Measurements from ENCODE around the gene RFNG. TPM values are rescaled to one million over a fixed set of nuclear protein-coding genes. Genes with fewer than 3 reads are reported as not detected.

Gene RFNG
- total and polyA plus RNA-seq, 5 donors from 2014 or later: 3.2 to 35.1 (median 5.4) TPM

DNA sequence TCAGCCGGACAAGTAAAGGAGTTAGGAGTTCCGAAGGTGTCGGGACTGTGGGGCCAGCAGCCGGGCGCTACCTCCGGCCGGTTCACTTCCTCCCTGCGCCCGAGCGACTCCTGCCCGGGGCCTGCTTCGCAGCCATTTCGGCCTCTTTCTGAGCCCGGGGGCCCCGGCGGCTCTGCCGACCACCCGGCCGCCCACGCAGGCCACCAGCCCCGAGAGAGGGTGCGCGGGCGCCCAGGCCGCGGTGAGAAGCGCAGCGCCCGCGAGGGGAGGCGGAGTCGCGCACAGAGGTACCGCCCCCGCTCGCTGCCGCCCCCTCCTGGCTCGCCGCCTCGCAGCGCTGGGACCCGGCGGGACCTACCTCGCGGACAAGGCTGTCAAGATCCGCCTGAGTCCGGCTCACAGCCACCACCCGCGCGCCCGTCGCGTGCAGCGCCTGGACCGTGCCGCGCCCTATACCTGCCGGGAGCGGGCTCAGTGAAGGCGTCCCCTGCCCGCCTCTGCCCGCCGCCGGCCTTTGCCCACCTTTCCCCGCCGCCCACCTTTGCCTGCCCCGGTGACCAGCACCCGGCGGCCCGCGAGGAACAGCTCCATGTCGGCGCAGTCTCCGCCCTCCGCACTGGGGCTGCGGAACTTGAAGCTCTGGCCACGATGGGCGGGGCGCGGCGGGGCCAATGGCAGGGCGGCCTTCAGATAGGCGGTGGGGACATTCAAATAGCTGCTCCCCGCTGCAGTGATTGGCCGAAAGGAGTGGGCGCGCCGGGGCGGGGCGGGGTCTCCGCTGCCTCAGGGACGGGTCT, 14.3 kb downstream of the RFNG start, which contains the start of gene DCXR:
TSS of gene DCXR (minus strand) at position 606 of the 797 bp plus-strand sequence. CDS start at position 591, 15 bp downstream.
- peak within 1 kb of the TSS; percentile 84 to 95 (median 91) for H3K4me3 Mint-ChIP-seq
- H3K4me1 ChIP-seq (ENCODE audit: control insufficient read depth, insufficient read depth, low read length, poor library complexity, severe bottlenecking): peaks cover 23% of the 10 kb centered on the region
- ATAC-seq (ENCODE audit: low read depth in 2 of 2) (peak; percentile 92 to 94), DNase-seq (peak; percentile 94 to 98 (median 96))
- H3K4me1 Mint-ChIP-seq: peaks cover 5 to 30% (median 13%) of the 10 kb centered on the region in 4 donors
- H3K27me3 ChIP-seq (ENCODE audit: control insufficient read depth, insufficient read depth, low read length): no peaks in the 10 kb centered on the region
- peaks cover 5% of the 10 kb centered on the region for H3K36me3 Mint-ChIP-seq
- no peaks in the 10 kb centered on the region for H3K9me3 Mint-ChIP-seq
- H3K27ac ChIP-seq (ENCODE audit: insufficient read depth, low read length, poor library complexity, severe bottlenecking): peak within 1 kb of the TSS; percentile 86
- no peaks in the 10 kb centered on the region for H3K27me3 Mint-ChIP-seq
- H3K9me3 ChIP-seq (ENCODE audit: control insufficient read depth in 2 of 2, low read length in 2 of 2): no peaks in the 10 kb centered on the region
- H3K36me3 ChIP-seq (ENCODE audit: control insufficient read depth, insufficient read depth, low read length): no peaks in the 10 kb centered on the region
- H3K4me3 ChIP-seq (ENCODE audit: low read depth, low read length): peak within 1 kb of the TSS; percentile 78
- H3K27ac Mint-ChIP-seq: peak within 1 kb of the TSS; percentile 64 to 91 (median 87)

GRCh38 chr17:82036634-82037091, 14.9 kb downstream of the RFNG start:
- no peaks in the 10 kb centered on the region for H3K9me3 Mint-ChIP-seq
- Histone ChIP-seq H3K27me3 (ENCODE audit: control insufficient read depth, insufficient read depth, low read length) (no peaks in the 10 kb centered on the region), H3K27ac (ENCODE audit: insufficient read depth, low read length, poor library complexity, severe bottlenecking) (peak overlapping the region; percentile 86), H3K9me3 (ENCODE audit: control insufficient read depth in 2 of 2, low read length in 2 of 2) (no peaks in the 10 kb centered on the region), H3K4me1 (ENCODE audit: control insufficient read depth, insufficient read depth, low read length, poor library complexity, severe bottlenecking) (peaks cover 27% of the 10 kb centered on the region), H3K4me3 (ENCODE audit: low read depth, low read length) (peak overlapping the region; percentile 44), H3K36me3 (ENCODE audit: control insufficient read depth, insufficient read depth, low read length) (no peaks in the 10 kb centered on the region)
- ATAC-seq (ENCODE audit: low read depth in 2 of 2): no peak
- no peaks in the 10 kb centered on the region for H3K27me3 Mint-ChIP-seq
- H3K4me3 Mint-ChIP-seq: peak overlapping the region in 3 of 4 donors; percentile 75 to 93 (median 77)
- DNase-seq: peak in 1 of 3 donors; percentile 18
- H3K36me3 Mint-ChIP-seq: peaks cover 5% of the 10 kb centered on the region
- no peak overlapping the region for H3K27ac Mint-ChIP-seq
- H3K4me1 Mint-ChIP-seq: peaks cover 5 to 30% (median 13%) of the 10 kb centered on the region in 4 donors

DNA sequence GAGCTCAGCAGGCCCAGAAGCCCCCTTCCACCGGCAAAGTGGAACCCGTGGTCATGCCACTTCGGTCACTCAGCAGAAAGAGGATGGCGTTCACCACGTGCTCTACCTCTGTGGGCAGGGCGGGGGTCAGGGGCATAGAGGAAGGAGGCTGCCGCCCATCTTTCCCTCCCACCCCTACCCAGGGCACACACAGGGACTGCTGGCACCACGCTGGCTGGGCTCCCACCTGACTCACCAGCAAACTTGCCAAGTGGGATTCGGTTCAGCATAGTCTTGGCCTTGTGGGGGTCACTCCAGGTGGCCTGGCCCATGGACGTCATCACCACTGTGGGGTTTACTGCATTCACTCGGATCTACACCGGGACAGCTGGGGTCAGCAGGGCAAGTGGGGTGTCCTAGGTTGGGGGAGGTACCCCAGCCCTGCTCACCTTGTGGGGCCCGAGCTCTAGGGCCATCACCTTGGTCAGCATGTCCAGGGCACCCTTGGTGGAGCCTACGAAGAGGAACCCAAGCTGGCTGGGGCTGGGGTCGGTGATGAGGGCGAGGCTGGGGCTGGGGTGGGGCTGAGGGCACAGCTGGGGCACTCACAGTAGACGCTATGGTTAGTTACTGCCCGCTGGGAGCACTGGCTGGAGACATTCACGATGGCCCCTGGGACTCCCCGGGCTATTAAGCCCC, 15.5 kb downstream of the RFNG start:
- Histone ChIP-seq H3K4me1 (ENCODE audit: control insufficient read depth, insufficient read depth, low read length, poor library complexity, severe bottlenecking) (peaks cover 29% of the 10 kb centered on the region), H3K36me3 (ENCODE audit: control insufficient read depth, insufficient read depth, low read length) (no peaks in the 10 kb centered on the region), H3K4me3 (ENCODE audit: low read depth, low read length) (peak overlapping the region; percentile 44), H3K27ac (ENCODE audit: insufficient read depth, low read length, poor library complexity, severe bottlenecking) (peak overlapping the region; percentile 86), H3K27me3 (ENCODE audit: control insufficient read depth, insufficient read depth, low read length) (no peaks in the 10 kb centered on the region), H3K9me3 (ENCODE audit: control insufficient read depth in 2 of 2, low read length in 2 of 2) (no peaks in the 10 kb centered on the region)
- ATAC-seq (ENCODE audit: low read depth in 2 of 2) (no peak), DNase-seq (no peak)
- H3K4me1 Mint-ChIP-seq: peaks cover 5 to 30% (median 13%) of the 10 kb centered on the region in 4 donors
- H3K27ac Mint-ChIP-seq: peak overlapping the region in 1 of 3 donors; percentile 36
- no peaks in the 10 kb centered on the region for H3K27me3 Mint-ChIP-seq
- H3K4me3 Mint-ChIP-seq: peak overlapping the region; percentile 75 to 93 (median 84)
- peaks cover 5% of the 10 kb centered on the region for H3K36me3 Mint-ChIP-seq
- no peaks in the 10 kb centered on the region for H3K9me3 Mint-ChIP-seq

DNA sequence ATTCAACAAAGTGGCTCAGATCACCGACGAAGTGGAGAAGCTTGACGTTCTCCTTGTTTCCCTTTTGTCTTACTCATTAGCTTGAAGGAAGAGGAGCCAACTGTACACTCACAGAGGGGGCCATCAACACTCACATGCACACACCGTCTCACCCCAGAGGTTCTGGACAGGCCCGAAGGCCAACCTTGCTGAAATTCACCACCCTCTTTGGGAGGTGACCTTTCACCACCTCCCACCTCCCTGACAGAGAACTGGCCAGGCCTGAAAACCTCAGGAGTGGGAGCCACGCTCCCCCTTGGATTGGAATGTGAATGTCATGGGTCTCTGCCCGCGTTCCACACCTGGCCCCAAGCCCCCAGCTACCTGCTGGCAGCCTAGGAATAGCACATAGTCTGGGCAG, 16.1 kb downstream of the RFNG start:
- ATAC-seq (ENCODE audit: low read depth in 2 of 2) (no peak), DNase-seq (no peak)
- H3K4me3 Mint-ChIP-seq: peak overlapping the region; percentile 76 to 93 (median 92)
- peaks cover 5 to 31% (median 13%) of the 10 kb centered on the region in 4 donors for H3K4me1 Mint-ChIP-seq
- Histone ChIP-seq H3K36me3 (ENCODE audit: control insufficient read depth, insufficient read depth, low read length) (no peaks in the 10 kb centered on the region), H3K4me3 (ENCODE audit: low read depth, low read length) (no peak overlapping the region), H3K27ac (ENCODE audit: insufficient read depth, low read length, poor library complexity, severe bottlenecking) (no peak overlapping the region), H3K4me1 (ENCODE audit: control insufficient read depth, insufficient read depth, low read length, poor library complexity, severe bottlenecking) (peaks cover 35% of the 10 kb centered on the region), H3K9me3 (ENCODE audit: control insufficient read depth in 2 of 2, low read length in 2 of 2) (no peaks in the 10 kb centered on the region), H3K27me3 (ENCODE audit: control insufficient read depth, insufficient read depth, low read length) (no peaks in the 10 kb centered on the region)
- H3K9me3 Mint-ChIP-seq: no peaks in the 10 kb centered on the region
- no peaks in the 10 kb centered on the region for H3K27me3 Mint-ChIP-seq
- H3K36me3 Mint-ChIP-seq: peaks cover 5% of the 10 kb centered on the region
- peak overlapping the region in 2 of 3 donors; percentile 24 to 58 for H3K27ac Mint-ChIP-seq

DNA sequence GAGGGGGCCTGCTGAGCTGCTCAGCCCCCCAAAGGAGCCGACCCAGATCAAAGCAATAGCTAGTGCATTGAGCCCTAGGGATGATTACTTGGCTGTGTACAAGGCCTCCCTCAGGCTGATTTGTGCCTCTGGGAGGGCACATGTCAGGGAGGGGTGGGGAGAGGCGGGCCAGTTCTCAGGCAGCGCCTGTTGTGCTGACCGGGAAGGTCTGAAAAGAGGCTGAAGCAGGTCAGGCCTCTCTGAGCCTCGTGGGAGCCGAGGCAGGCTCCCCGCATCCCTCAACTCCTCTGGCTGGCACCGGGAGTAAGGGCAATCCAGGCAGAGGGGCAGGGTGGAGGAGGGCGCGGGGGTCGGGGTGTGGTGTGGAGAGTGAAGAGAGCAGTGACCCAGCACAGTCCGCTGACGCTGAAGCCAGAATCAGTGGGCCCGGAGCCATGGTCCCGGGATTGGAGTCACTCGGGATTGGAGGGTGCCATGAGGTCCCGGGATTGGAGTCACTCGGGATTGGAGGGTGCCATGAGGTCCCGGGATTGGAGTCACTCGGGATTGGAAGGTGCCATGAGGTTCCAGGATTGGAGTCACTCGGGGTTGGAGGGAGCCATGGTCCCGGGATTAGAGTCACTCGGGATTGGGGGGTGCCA, 17.1 kb downstream of the RFNG start:
- Mint-ChIP-seq H3K27me3 (no peaks in the 10 kb centered on the region), H3K4me3 (peak overlapping the region in 3 of 4 donors; percentile 91 to 93 (median 93)), H3K36me3 (peaks cover 5% of the 10 kb centered on the region), H3K9me3 (no peaks in the 10 kb centered on the region), H3K4me1 (peaks cover 5 to 38% (median 13%) of the 10 kb centered on the region in 4 donors), H3K27ac (no peak overlapping the region)
- no peak overlapping the region for H3K27ac ChIP-seq (ENCODE audit: insufficient read depth, low read length, poor library complexity, severe bottlenecking)
- no peaks in the 10 kb centered on the region for H3K27me3 ChIP-seq (ENCODE audit: control insufficient read depth, insufficient read depth, low read length)
- ATAC-seq (ENCODE audit: low read depth in 2 of 2) (no peak), DNase-seq (no peak)
- no peak overlapping the region for H3K4me3 ChIP-seq (ENCODE audit: low read depth, low read length)
- peaks cover 42% of the 10 kb centered on the region for H3K4me1 ChIP-seq (ENCODE audit: control insufficient read depth, insufficient read depth, low read length, poor library complexity, severe bottlenecking)
- H3K9me3 ChIP-seq (ENCODE audit: control insufficient read depth in 2 of 2, low read length in 2 of 2): no peaks in the 10 kb centered on the region
- no peaks in the 10 kb centered on the region for H3K36me3 ChIP-seq (ENCODE audit: control insufficient read depth, insufficient read depth, low read length)

DNA sequence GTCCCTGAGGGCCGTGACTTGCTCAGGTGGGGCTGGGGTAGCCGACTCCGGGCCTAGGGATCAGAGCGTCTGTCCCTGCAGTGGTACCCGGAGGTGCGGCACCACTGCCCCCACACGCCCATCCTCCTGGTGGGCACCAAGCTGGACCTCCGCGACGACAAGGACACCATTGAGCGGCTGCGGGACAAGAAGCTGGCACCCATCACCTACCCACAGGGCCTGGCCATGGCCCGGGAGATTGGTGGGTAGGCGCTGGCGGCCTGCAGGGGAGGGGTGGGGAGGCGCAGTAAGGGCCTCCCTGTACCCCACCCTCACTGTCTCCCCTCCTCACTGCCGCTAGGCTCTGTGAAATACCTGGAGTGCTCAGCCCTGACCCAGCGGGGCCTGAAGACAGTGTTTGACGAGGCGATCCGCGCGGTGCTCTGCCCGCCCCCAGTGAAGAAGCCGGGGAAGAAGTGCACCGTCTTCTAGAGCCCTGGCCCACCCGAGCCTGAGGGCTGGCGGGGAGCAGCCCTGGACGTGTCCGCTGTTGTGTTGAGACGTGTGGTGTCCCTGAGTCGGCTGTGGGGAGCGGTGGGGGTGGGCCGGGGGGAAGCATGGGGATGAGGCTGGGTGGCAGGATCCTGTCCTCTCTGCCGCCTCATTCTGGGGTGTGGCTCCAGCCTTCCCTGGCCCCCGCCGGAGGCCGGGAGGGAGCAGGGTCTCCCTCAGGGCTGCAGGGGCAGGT, 18.1 kb downstream of the RFNG start:
- H3K4me3 Mint-ChIP-seq: peak overlapping the region; percentile 28 to 86 (median 65)
- no peak overlapping the region for H3K27ac Mint-ChIP-seq
- Histone ChIP-seq H3K27me3 (ENCODE audit: control insufficient read depth, insufficient read depth, low read length) (no peaks in the 10 kb centered on the region), H3K36me3 (ENCODE audit: control insufficient read depth, insufficient read depth, low read length) (no peaks in the 10 kb centered on the region), H3K4me1 (ENCODE audit: control insufficient read depth, insufficient read depth, low read length, poor library complexity, severe bottlenecking) (peaks cover 42% of the 10 kb centered on the region), H3K27ac (ENCODE audit: insufficient read depth, low read length, poor library complexity, severe bottlenecking) (no peak overlapping the region), H3K9me3 (ENCODE audit: control insufficient read depth in 2 of 2, low read length in 2 of 2) (no peaks in the 10 kb centered on the region), H3K4me3 (ENCODE audit: low read depth, low read length) (no peak overlapping the region)
- H3K9me3 Mint-ChIP-seq: no peaks in the 10 kb centered on the region
- H3K27me3 Mint-ChIP-seq: no peaks in the 10 kb centered on the region
- ATAC-seq (ENCODE audit: low read depth in 2 of 2): no peak
- peaks cover 5% of the 10 kb centered on the region for H3K36me3 Mint-ChIP-seq
- DNase-seq: no peak
- H3K4me1 Mint-ChIP-seq: peaks cover 5 to 34% (median 13%) of the 10 kb centered on the region in 4 donors
